Sigmoid colon (tissue), 7 donors: ENCODE data around the gene RBPJ. TPM values are rescaled to one million over a fixed set of nuclear protein-coding genes. Genes with fewer than 3 reads are reported as not detected.

ENCODE experiments used
- DNase-seq: peaks from one replicate; pipeline ENCODE4 v3.0.0-alpha.2; 2019
- H3K27ac ChIP-seq, 4 donors: fragments of 200-600 bp; sonication (generic); one replicate each; pipeline ENCODE4 v1.5.1; 2016 to 2019; ENCODE audit warnings: mild to moderate bottlenecking in 1 of 4
- H3K27me3 ChIP-seq, 3 donors: fragments of 200-600 bp; sonication (generic); one replicate each; pipeline ENCODE4 v1.5.1; 2019; ENCODE audit warnings: mild to moderate bottlenecking in 1 of 3
- H3K36me3 ChIP-seq, 4 donors: fragments of 200-600 bp; sonication (generic); one replicate each; pipeline ENCODE4 v1.5.1; 2016 to 2019
- H3K4me1 ChIP-seq, 4 donors: fragments of 200-600 bp; sonication (generic); one replicate each; pipeline ENCODE4 v1.5.1; 2017 to 2019
- H3K4me3 ChIP-seq, 4 donors: fragments of 200-600 bp; sonication (generic); one replicate each; pipeline ENCODE4 v1.5.1; 2017 to 2019; ENCODE audit warnings: mild to moderate bottlenecking in 2 of 4, moderate library complexity in 1 of 4
- H3K9me3 ChIP-seq, 4 donors: fragments of 200-600 bp in 3 of 4; sonication (generic) in 3 of 4; one replicate each; pipeline versions ENCODE4 v1.5.1 to v1.6.1; 2013 to 2019
- CTCF ChIP-seq, 4 experiments: fragments of 450-650 bp in 3 of 4; fragments of 200-600 bp in 1 of 4; IDR thresholded peaks; one replicate each; pipeline ENCODE4 v1.5.1; 2016 to 2019; ENCODE audit warnings: antibody characterized with exemption in 4 of 4, mild to moderate bottlenecking in 3 of 4, moderate library complexity in 2 of 4
- EP300 ChIP-seq, 4 donors: sonication (generic); formaldehyde crosslinking; IDR thresholded peaks; one replicate each; pipeline ENCODE4 v1.6.1; 2017; ENCODE audit warnings: antibody characterized with exemption in 4 of 4
- POLR2A ChIP-seq, 2 donors: fragments of 450-650 bp; IDR thresholded peaks; one replicate each; pipeline ENCODE4 v1.6.1; 2016; ENCODE audit warnings: antibody characterized with exemption in 2 of 2, mild to moderate bottlenecking in 2 of 2, moderate library complexity in 2 of 2
- POLR2AphosphoS5 ChIP-seq, 4 donors: sonication (generic); formaldehyde crosslinking; IDR thresholded peaks; one replicate each; pipeline ENCODE4 v1.6.1; 2017; ENCODE audit warnings: antibody characterized with exemption in 4 of 4
- WGBS, 2 donors: extraction: QIAGEN DNeasy Blood & Tissue Kit; methylation state at CpG; one replicate each; pipeline ENCODE4 v1.1.7; 2013; 5-methylcytosine and 5-hydroxymethylcytosine counted together
- intact Hi-C: fragments of 100-400 bp; cut with DNase I; formaldehyde crosslinking; loops from one replicate; pipeline ENCODE4 v1.15.1; 2023
- polyA plus RNA-seq, 3 donors: library from polyadenylated mRNA; stranded (reverse); fragments of 200-250 nt; gene quantifications; one replicate each; pipeline ENCODE4 v1.2.3, GENCODE V29; 2013
- total RNA-seq, 4 donors: library from RNA; depleted of rRNA; stranded (reverse); fragments of >200 nt; gene quantifications; one replicate each; pipeline ENCODE4 v1.1.0, GENCODE V29; 2016
- donor health status: healthy with polysubstance abuse.
- donor health status: Bipolar disorder and iron deficiency.
- donor health status: healthy.

The RBPJ gene
- total and polyA plus RNA-seq, 7 donors: 15.0 to 114 (median 78.4) TPM

GRCh38 chr4:26330186-26330787, 9.5 kb downstream of the RBPJ start:
- Histone ChIP-seq H3K27me3 (no peaks in the 10 kb centered on the region), H3K9me3 (no peaks in the 10 kb centered on the region), H3K4me3 (no peak overlapping the region), H3K36me3 (no peaks in the 10 kb centered on the region), H3K27ac (peak overlapping the region in 1 of 4 donors; percentile 2), H3K4me1 (peaks cover 0 to 61% (median 38%) of the 10 kb centered on the region in 4 donors)
- DNase-seq: no peak
- TF ChIP-seq CTCF (IDR thresholded peaks at IDR 0.05) (peak; percentile 38 to 73 (median 62)), EP300 (IDR thresholded peaks at IDR 0.05) (no peak), POLR2AphosphoS5 (IDR thresholded peaks at IDR 0.05) (no peak), POLR2A (IDR thresholded peaks at IDR 0.05) (no peak)
- intact Hi-C loops: loop anchor here (2.0 to 5.0 kb wide), 2 partner anchors 81 to 392 kb away; no protein-coding TSS in a partner anchor
- WGBS, 2 donors: 48 to 49% methylated on average over 4 of the region's 4 CpGs

DNA sequence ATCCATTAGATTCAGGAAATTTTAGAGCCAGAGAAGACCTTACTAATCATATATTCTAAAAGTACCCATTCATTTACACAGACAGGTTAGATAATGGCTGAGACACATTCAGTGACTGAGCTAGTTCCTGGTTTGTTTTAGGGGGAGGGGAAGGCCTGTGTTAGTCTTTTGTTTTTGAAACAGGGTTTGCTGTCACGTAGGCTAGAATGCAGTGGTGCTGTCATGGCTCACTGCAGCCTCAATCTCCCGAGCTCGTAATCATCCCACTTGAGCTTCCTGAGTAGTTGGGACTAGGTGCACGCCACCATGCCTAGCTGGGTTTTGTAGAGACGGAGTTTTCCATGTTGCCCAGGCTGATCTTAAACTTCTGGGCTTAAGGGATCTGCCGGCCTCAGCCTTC, 10.1 kb downstream of the RBPJ start:
- Histone ChIP-seq H3K4me1 (peaks cover 0 to 59% (median 34%) of the 10 kb centered on the region in 4 donors), H3K27ac (peak overlapping the region in 1 of 4 donors; percentile 2), H3K4me3 (no peak overlapping the region), H3K27me3 (no peaks in the 10 kb centered on the region), H3K9me3 (no peaks in the 10 kb centered on the region), H3K36me3 (no peaks in the 10 kb centered on the region)
- DNase-seq: no peak
- 71 to 78% methylated on average over 6 of the region's 6 CpGs for WGBS, 2 donors
- TF ChIP-seq EP300 (IDR thresholded peaks at IDR 0.05): no peak
- no peak for TF ChIP-seq CTCF (IDR thresholded peaks at IDR 0.05)
- TF ChIP-seq POLR2A (IDR thresholded peaks at IDR 0.05): no peak
- TF ChIP-seq POLR2AphosphoS5 (IDR thresholded peaks at IDR 0.05): no peak
- intact Hi-C loops: loop anchor here (2.0 to 5.0 kb wide), 2 partner anchors 80 to 391 kb away; no protein-coding TSS in a partner anchor

DNA sequence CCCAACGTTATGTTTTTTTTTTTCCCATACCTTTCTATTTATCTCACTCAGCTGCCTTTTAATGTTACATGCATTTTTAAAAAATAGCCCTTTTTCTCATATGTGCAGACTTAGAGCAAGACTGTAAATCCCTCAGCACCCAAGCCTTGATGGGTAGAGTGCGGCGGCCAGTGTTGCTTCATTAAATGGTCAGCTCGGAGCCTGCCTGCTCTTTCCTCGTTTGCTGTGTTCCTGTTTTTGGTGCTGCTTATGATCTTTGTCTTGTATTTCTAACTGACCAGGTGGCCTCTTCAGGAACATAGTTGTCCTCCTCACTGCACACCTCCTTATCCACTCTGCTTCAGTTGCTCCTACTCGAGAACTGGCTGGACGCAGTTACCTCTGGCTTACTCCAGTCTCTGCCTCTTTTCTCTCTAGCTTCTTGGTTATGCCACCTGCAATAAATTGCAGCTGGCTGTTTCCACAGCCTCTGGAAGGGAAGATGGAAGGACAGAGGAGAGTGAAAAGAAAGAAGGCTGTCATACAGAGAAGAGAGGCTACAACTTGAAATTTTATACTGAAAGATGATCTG, 10.7 kb downstream of the RBPJ start:
- H3K27ac ChIP-seq: no peak overlapping the region
- no peaks in the 10 kb centered on the region for H3K36me3 ChIP-seq
- intact Hi-C loops: loop anchor here (2.0 to 5.0 kb wide), 2 partner anchors 79 to 391 kb away; no protein-coding TSS in a partner anchor
- WGBS, 2 donors: 75 to 77% methylated on average over 7 of the region's 7 CpGs
- no peak for DNase-seq
- no peaks in the 10 kb centered on the region for H3K27me3 ChIP-seq
- no peaks in the 10 kb centered on the region for H3K9me3 ChIP-seq
- H3K4me3 ChIP-seq: no peak overlapping the region
- H3K4me1 ChIP-seq: peaks cover 0 to 57% (median 32%) of the 10 kb centered on the region in 4 donors
- TF ChIP-seq POLR2A (IDR thresholded peaks at IDR 0.05) (no peak), POLR2AphosphoS5 (IDR thresholded peaks at IDR 0.05) (no peak)

GRCh38 chr4:26334366-26334765, 13.6 kb downstream of the RBPJ start:
- H3K4me1 ChIP-seq: peaks cover 0 to 34% (median 21%) of the 10 kb centered on the region in 4 donors
- no peak overlapping the region for H3K4me3 ChIP-seq
- H3K27me3 ChIP-seq: no peaks in the 10 kb centered on the region
- no peak for DNase-seq
- no peaks in the 10 kb centered on the region for H3K36me3 ChIP-seq
- TF ChIP-seq EP300 (IDR thresholded peaks at IDR 0.05) (no peak), POLR2AphosphoS5 (IDR thresholded peaks at IDR 0.05) (no peak), POLR2A (IDR thresholded peaks at IDR 0.05) (no peak), CTCF (IDR thresholded peaks at IDR 0.05) (no peak)
- intact Hi-C loops: loop anchor here (5.0 kb wide), 1 partner anchor 388 kb away; no protein-coding TSS in a partner anchor
- H3K9me3 ChIP-seq: no peaks in the 10 kb centered on the region
- WGBS, 2 donors: 88 to 90% methylated on average over 3 of the region's 3 CpGs
- H3K27ac ChIP-seq: no peak overlapping the region

- DNase-seq: no peak
- no peaks in the 10 kb centered on the region for H3K36me3 ChIP-seq
- no peak overlapping the region for H3K27ac ChIP-seq
- H3K4me3 ChIP-seq: no peak overlapping the region
- H3K9me3 ChIP-seq: no peaks in the 10 kb centered on the region
- H3K4me1 ChIP-seq: peaks cover 0 to 25% (median 17%) of the 10 kb centered on the region in 4 donors
- no peaks in the 10 kb centered on the region for H3K27me3 ChIP-seq
- TF ChIP-seq POLR2A (IDR thresholded peaks at IDR 0.05) (no peak), EP300 (IDR thresholded peaks at IDR 0.05) (no peak), CTCF (IDR thresholded peaks at IDR 0.05) (no peak), POLR2AphosphoS5 (IDR thresholded peaks at IDR 0.05) (no peak)
- intact Hi-C loops: no loop called here
- 79 to 88% methylated on average over 2 of the region's 2 CpGs for WGBS, 2 donors
Measured at GRCh38 chr4:26337612-26338011, 16.8 kb downstream of the RBPJ start.
